Stimulated activated naive B cell treated with anti-CD40 and anti-IgM and Interleukin-4, amounts not matched to agents 10 μg/mL and 1 μg/mL and 100 μg/mL, for 72 hours (primary cell): ENCODE measurements around the gene FAM216B.

Source experiments
- ATAC-seq, 2 donors: fragments of 150-1000 bp; cut with Tn5 transposase; replicated peaks; 2 replicates each; pipeline ENCODE4 v1.10.0; 2021; ENCODE audit warnings: moderate library complexity in 1 of 2
- DNase-seq: peaks from one replicate; pipeline ENCODE4 v3.0.0; 2021
- H3K27ac Mint-ChIP-seq: one replicate; pipeline ENCODE4 v1.8.0; 2022; ENCODE audit warnings: mild to moderate bottlenecking, mixed read lengths
- H3K27me3 Mint-ChIP-seq, 2 donors: one replicate each; pipeline ENCODE4 v1.8.0; 2022; ENCODE audit warnings: mixed read lengths in 2 of 2
- H3K36me3 Mint-ChIP-seq, 2 donors: one replicate each; pipeline ENCODE4 v1.8.0; 2022; ENCODE audit warnings: mixed read lengths in 2 of 2, mild to moderate bottlenecking in 1 of 2
- H3K4me1 Mint-ChIP-seq, 2 donors: one replicate each; pipeline ENCODE4 v1.8.0; 2022; ENCODE audit warnings: mixed read lengths in 2 of 2, mild to moderate bottlenecking in 1 of 2
- H3K4me3 Mint-ChIP-seq, 2 donors: one replicate each; pipeline ENCODE4 v1.8.0; 2022; ENCODE audit warnings: mild to moderate bottlenecking in 2 of 2, mixed read lengths in 2 of 2, moderate library complexity in 1 of 2
- H3K9me3 Mint-ChIP-seq, 2 donors: one replicate each; pipeline ENCODE4 v1.8.0; 2022; ENCODE audit warnings: mixed read lengths in 2 of 2, mild to moderate bottlenecking in 1 of 2

FAM216B gene

GRCh38 chr13:42832341-42833096 is 51.1 kb downstream of the FAM216B start:
- Mint-ChIP-seq H3K36me3 (no peaks in the 10 kb centered on the region), H3K27ac (no peak overlapping the region), H3K4me1 (no peaks in the 10 kb centered on the region), H3K27me3 (no peaks in the 10 kb centered on the region), H3K4me3 (no peak overlapping the region), H3K9me3 (no peaks in the 10 kb centered on the region)
- ATAC-seq (no peak), DNase-seq (no peak)

GRCh38 chr13:42834946-42835345 is 53.6 kb downstream of the FAM216B start:
- Mint-ChIP-seq H3K9me3 (no peaks in the 10 kb centered on the region), H3K36me3 (no peaks in the 10 kb centered on the region), H3K4me1 (no peaks in the 10 kb centered on the region), H3K27me3 (no peaks in the 10 kb centered on the region), H3K4me3 (no peak overlapping the region), H3K27ac (no peak overlapping the region)
- no peak for ATAC-seq
- no peak for DNase-seq

- H3K27ac Mint-ChIP-seq = no peak overlapping the region
- DNase-seq (no peak), ATAC-seq (no peak)
- no peak overlapping the region for H3K4me3 Mint-ChIP-seq
- H3K27me3 Mint-ChIP-seq = no peaks in the 10 kb centered on the region
- no peaks in the 10 kb centered on the region for H3K9me3 Mint-ChIP-seq
- H3K4me1 Mint-ChIP-seq = no peaks in the 10 kb centered on the region
- no peaks in the 10 kb centered on the region for H3K36me3 Mint-ChIP-seq
These were observed 55.7 kb downstream of the FAM216B start for GRCh38 chr13:42836930-42837690.
